A549 treated with DMSO at 1 μM for 4 hours (cell line): Measurements from ENCODE around the gene CCR9. TPM values are rescaled to one million over a fixed set of nuclear protein-coding genes. Genes with fewer than 3 reads are reported as not detected.

Experiments used
- total RNA-seq: library from RNA; stranded (reverse); fragments of 200-300 nt; extraction: Qiagen RNA extraction; gene quantifications from 5 replicates; pipeline ENCODE4 v1.2.3, GENCODE V29; 2022; ENCODE audit warnings: low read depth

CCR9 gene, protein sequence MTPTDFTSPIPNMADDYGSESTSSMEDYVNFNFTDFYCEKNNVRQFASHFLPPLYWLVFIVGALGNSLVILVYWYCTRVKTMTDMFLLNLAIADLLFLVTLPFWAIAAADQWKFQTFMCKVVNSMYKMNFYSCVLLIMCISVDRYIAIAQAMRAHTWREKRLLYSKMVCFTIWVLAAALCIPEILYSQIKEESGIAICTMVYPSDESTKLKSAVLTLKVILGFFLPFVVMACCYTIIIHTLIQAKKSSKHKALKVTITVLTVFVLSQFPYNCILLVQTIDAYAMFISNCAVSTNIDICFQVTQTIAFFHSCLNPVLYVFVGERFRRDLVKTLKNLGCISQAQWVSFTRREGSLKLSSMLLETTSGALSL
- total RNA-seq = not detected in 5 replicates

DNA sequence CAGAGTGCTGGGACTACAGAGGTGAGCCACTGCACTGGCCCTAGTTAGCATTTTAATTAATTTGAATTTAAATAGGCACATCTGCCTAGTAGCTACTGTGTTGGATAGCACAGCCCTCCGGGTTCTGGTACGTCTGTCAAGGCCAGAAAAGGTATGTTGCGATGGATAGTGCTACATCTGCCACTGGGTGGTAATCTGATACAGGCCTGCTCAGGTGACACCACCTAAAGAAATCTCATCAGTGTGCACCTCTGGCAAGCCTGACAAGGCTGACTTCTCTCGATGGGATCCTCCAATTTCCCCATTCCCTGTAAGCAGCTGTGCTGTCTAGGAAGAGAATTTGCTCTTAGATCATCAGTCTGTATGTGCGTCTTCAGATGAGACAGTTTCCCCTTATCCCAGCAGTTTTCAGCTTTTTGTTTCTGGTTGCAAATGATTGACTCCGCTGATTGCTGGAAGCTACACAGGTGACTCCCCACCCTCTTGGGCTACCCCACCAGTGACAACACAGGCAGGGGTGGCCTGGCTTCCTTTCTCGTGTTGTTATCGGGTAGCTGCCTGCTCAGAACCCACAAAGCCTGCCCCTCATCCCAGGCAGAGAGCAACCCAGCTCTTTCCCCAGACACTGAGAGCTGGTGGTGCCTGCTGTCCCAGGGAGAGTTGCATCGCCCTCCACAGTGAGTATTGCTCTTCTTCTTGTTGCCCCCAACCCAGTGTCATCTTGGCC is at the start of gene CCR9:
TSS of gene CCR9 (plus strand) at position 565 of the 727 bp plus-strand sequence. CDS start 8,391 bp downstream, outside the sequence.

DNA sequence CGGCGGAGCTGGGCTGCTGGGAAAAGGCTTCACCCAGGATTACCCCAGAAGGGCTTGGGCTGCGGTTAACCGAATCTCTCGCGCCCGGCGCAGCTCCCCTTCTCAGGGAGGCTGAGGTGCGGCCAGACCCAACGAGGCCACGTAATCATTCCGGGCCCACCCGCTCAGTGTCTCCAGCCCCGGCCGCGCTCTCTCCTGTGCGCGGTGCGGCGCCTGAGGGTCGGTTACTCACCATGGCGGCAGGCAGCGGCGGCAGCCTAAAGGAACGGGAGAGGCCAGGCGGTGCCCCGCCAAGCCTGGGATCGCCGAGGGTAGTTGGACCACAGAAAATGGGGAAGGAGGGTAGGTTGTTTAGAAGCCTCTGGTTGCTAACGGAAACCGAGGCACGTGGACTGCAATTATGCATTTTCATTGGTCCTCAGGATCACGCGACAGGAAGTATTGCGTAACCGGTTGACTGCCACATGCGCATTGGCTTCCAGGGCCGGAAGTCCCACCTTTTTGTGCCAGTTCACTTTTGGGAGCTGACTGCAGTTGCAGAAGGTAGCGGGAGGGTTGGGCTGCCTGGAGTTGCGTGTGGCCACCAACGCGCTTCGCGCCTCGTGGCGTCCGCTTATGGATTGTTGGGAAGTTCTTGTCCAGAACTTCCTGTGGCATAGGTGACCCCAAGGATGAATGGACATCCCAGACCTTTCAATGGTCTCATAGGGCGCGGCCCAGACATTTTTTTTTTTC is 44.4 kb upstream of the CCR9 start, which contains the start of gene LZTFL1:
TSS of gene LZTFL1 (minus strand) at position 363 of the 735 bp plus-strand sequence. CDS start at position 235, 128 bp downstream.

DNA sequence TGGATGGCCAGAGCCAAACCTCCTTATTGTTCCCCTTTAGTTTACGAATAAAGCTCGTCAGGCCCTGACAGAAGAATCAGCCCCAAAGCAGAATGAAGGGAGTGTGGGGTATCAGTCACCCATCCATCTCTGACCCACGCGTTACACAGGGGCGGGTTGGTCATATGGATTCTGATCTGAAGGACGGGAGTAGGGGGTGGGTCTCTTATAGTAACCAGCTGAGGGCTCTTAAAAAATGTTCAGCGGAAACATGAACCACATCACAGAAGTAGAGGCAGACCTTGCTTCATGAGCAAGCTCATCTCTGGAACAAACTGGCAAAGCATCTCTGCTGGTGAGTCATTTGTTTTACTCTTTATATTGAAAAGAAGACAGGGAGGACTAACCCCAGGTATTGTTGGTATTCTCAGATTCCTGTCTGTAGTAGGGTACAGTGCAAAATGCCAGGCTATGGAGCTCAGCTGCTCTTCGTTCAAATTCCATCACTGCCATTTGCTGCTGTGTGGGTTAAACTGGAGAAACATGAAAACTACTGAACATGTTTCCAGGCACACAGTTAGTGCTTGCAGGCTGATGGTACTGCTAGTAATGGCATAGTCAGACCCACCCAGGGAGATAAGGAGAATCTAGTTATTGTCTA is 57.0 kb downstream of the CCR9 start, which contains the start of gene CXCR6:
TSS of gene CXCR6 (plus strand) at position 258 of the 640 bp plus-strand sequence. CDS start 3,018 bp downstream, outside the sequence.

Other genes starting within 250 kb of the CCR9 start
- 13.5 to 19.8 TPM (median 18.1 TPM) in 5 replicates for gene SACM1L, start 197.1 kb upstream of the CCR9 start, total RNA-seq
- gene SLC6A20, start 90.0 kb upstream of the CCR9 start, total RNA-seq = 0.02 to 0.09 TPM (median 0.02 TPM) in 4 of 5 replicates, not detected in the other
- 14.7 to 20.5 TPM (median 17.8 TPM) in 5 replicates for gene LZTFL1, start 44.4 kb upstream of the CCR9 start, total RNA-seq
- gene CXCR6, start 56.9 kb downstream of the CCR9 start, total RNA-seq = not detected in 5 replicates
- gene FYCO1, start 109.3 kb downstream of the CCR9 start, total RNA-seq = 4.9 to 6.3 TPM (median 5.8 TPM) in 5 replicates
- gene XCR1, start 140.9 kb downstream of the CCR9 start, total RNA-seq = not detected in 5 replicates